ENCODE data around the gene BTD. TPM values are rescaled to one million over a fixed set of nuclear protein-coding genes. Genes with fewer than 3 reads are reported as not detected.

Gene BTD
- total RNA-seq, 2 experiments from 2014 or later, result 11.2 to 12.5 TPM

DNA sequence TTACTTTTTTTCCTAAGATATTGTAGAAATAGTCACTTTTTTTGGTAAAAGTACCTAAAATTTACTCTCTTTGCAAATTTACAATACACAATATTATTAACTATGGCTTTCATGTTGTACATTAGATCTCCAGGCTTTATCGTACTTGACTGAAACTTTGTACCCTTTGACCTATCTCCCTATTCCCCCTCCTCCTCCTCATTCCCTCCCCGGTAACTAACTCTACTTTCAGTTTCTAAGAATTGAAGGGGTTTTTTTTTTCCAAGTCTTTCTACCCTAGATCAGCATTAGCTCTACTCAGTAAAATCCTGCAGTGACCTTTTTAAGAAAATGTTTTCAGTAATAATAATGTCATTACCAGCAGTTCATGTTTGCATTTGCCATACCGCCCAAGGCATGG is 10.3 kb upstream of the BTD start:
- no peak overlapping the region for H3K4me3 ChIP-seq (ENCODE audit: low read length)
- peaks cover 64% of the 10 kb centered on the region for H3K36me3 ChIP-seq (ENCODE audit: insufficient read depth, low read length)
- no peaks in the 10 kb centered on the region for H3K27me3 Mint-ChIP-seq
- POLR2A ChIA-PET, result no interaction called here
- CTCF ChIA-PET, result no interaction called here
- DNase-seq (no peak), ATAC-seq (ENCODE audit: poor library complexity) (no peak)
- no peaks in the 10 kb centered on the region for H3K27me3 ChIP-seq (ENCODE audit: control insufficient read depth in 1 of 2, insufficient read depth in 2 of 2, low read length in 2 of 2)
- H3K4me1 Mint-ChIP-seq (ENCODE audit: low read depth), result no peaks in the 10 kb centered on the region
- no peaks in the 10 kb centered on the region for H3K9me3 ChIP-seq (ENCODE audit: control insufficient read depth in 1 of 2, insufficient read depth in 1 of 2, low read length in 2 of 2)
- TF ChIP-seq, protein P1, sequence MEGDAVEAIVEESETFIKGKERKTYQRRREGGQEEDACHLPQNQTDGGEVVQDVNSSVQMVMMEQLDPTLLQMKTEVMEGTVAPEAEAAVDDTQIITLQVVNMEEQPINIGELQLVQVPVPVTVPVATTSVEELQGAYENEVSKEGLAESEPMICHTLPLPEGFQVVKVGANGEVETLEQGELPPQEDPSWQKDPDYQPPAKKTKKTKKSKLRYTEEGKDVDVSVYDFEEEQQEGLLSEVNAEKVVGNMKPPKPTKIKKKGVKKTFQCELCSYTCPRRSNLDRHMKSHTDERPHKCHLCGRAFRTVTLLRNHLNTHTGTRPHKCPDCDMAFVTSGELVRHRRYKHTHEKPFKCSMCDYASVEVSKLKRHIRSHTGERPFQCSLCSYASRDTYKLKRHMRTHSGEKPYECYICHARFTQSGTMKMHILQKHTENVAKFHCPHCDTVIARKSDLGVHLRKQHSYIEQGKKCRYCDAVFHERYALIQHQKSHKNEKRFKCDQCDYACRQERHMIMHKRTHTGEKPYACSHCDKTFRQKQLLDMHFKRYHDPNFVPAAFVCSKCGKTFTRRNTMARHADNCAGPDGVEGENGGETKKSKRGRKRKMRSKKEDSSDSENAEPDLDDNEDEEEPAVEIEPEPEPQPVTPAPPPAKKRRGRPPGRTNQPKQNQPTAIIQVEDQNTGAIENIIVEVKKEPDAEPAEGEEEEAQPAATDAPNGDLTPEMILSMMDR (IDR thresholded peaks at IDR 0.05), result no peak
- no peaks in the 10 kb centered on the region for H3K9me3 Mint-ChIP-seq
- no peaks in the 10 kb centered on the region for H3K4me1 ChIP-seq (ENCODE audit: insufficient read depth, low read length)
- H3K27ac Mint-ChIP-seq, result no peak overlapping the region
- intact Hi-C loops (cut with DNase I, micrococcal nuclease), result no loop called here
- peaks cover 52% of the 10 kb centered on the region for H3K36me3 Mint-ChIP-seq (ENCODE audit: low read depth)
- H3K4me3 Mint-ChIP-seq, result no peak overlapping the region
- H3K27ac ChIP-seq (ENCODE audit: low read depth in 1 of 2, low read length in 2 of 2), result no peak overlapping the region

DNA sequence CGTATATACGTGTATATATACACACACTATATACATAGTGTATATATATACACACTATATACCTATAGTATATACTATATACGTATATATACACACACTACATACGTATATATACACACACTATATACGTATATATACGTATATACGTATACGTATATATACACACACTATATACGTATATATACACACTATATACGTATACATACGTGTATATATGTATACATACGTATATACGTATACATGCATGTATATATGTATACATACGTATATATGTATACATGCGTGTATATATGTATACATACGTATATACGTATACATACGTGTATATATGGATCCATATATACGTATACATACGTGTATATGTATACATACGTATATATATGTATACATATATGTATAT is 9.6 kb upstream of the BTD start:
- Mint-ChIP-seq H3K27me3 (no peaks in the 10 kb centered on the region), H3K9me3 (no peaks in the 10 kb centered on the region), H3K36me3 (ENCODE audit: low read depth) (peaks cover 52% of the 10 kb centered on the region), H3K4me1 (ENCODE audit: low read depth) (peaks cover under 1% of the 10 kb centered on the region), H3K4me3 (no peak overlapping the region), H3K27ac (no peak overlapping the region)
- TF ChIP-seq, protein P1 (IDR thresholded peaks at IDR 0.05), result no peak
- DNase-seq (no peak), ATAC-seq (ENCODE audit: poor library complexity) (no peak)
- Histone ChIP-seq H3K27me3 (ENCODE audit: control insufficient read depth in 1 of 2, insufficient read depth in 2 of 2, low read length in 2 of 2) (no peaks in the 10 kb centered on the region), H3K9me3 (ENCODE audit: control insufficient read depth in 1 of 2, insufficient read depth in 1 of 2, low read length in 2 of 2) (no peaks in the 10 kb centered on the region), H3K27ac (ENCODE audit: low read depth in 1 of 2, low read length in 2 of 2) (no peak overlapping the region), H3K36me3 (ENCODE audit: insufficient read depth, low read length) (peaks cover 60% of the 10 kb centered on the region), H3K4me3 (ENCODE audit: low read length) (no peak overlapping the region), H3K4me1 (ENCODE audit: insufficient read depth, low read length) (no peaks in the 10 kb centered on the region)
- ChIA-PET CTCF (no interaction called here), POLR2A (no interaction called here)
- intact Hi-C loops (cut with DNase I, micrococcal nuclease), result no loop called here

- Mint-ChIP-seq H3K4me3 (no peak overlapping the region), H3K27me3 (no peaks in the 10 kb centered on the region), H3K9me3 (no peaks in the 10 kb centered on the region), H3K4me1 (ENCODE audit: low read depth) (peaks cover 9% of the 10 kb centered on the region), H3K36me3 (ENCODE audit: low read depth) (peaks cover 54% of the 10 kb centered on the region), H3K27ac (no peak overlapping the region)
- DNase-seq (no peak), ATAC-seq (ENCODE audit: poor library complexity) (no peak)
- POLR2A ChIA-PET, result no interaction called here
- Histone ChIP-seq H3K36me3 (ENCODE audit: insufficient read depth, low read length) (peaks cover 63% of the 10 kb centered on the region), H3K4me3 (ENCODE audit: low read length) (no peak overlapping the region), H3K27ac (ENCODE audit: low read depth in 1 of 2, low read length in 2 of 2) (no peak overlapping the region), H3K4me1 (ENCODE audit: insufficient read depth, low read length) (no peaks in the 10 kb centered on the region), H3K27me3 (ENCODE audit: control insufficient read depth in 1 of 2, insufficient read depth in 2 of 2, low read length in 2 of 2) (no peaks in the 10 kb centered on the region), H3K9me3 (ENCODE audit: control insufficient read depth in 1 of 2, insufficient read depth in 1 of 2, low read length in 2 of 2) (no peaks in the 10 kb centered on the region)
- CTCF ChIA-PET, result no interaction called here
- TF ChIP-seq, protein P1 (IDR thresholded peaks at IDR 0.05), result no peak
- intact Hi-C loops (cut with DNase I, micrococcal nuclease), result no loop called here
Measured at GRCh38 chr3:15592968-15593367, 8.6 kb upstream of the BTD start.

All from CD4-positive, alpha-beta T cell (primary cell).